Small intestine (tissue), 7 donors: Measurements from ENCODE around the gene REPS1. TPM values are rescaled to one million over a fixed set of nuclear protein-coding genes. Genes with fewer than 3 reads are reported as not detected.

ENCODE experiments used
- DNase-seq, 2 donors: peaks; one replicate each; pipeline versions ENCODE4 v3.0.0 to v3.0.0-alpha.2; 2013
- FAIRE-seq: peaks from 2 replicates; lab custom pipeline; 2012; peaks lifted over from hg19 to GRCh38; lab: Jason Lieb, UNC
- H3K27ac ChIP-seq, 3 donors: one replicate each; pipeline ENCODE4 v1.5.1; 2013; ENCODE audit warnings: low read length in 2 of 3, mild to moderate bottlenecking in 2 of 3, control low read depth in 1 of 3, inconsistent platforms in 1 of 3, low read depth in 1 of 3, moderate library complexity in 1 of 3
- H3K27me3 ChIP-seq, 3 donors: one replicate each; pipeline ENCODE4 v1.6.1; 2013; ENCODE audit warnings: low read length in 3 of 3, inconsistent platforms in 1 of 3; ENCODE audit not compliant: control insufficient read depth in 3 of 3, insufficient read depth in 3 of 3
- H3K36me3 ChIP-seq, 3 donors: one replicate each; pipeline ENCODE4 v1.6.1; 2013; ENCODE audit warnings: low read length in 3 of 3, inconsistent platforms in 1 of 3, low read depth in 1 of 3, mild to moderate bottlenecking in 1 of 3, moderate library complexity in 1 of 3; ENCODE audit not compliant: control insufficient read depth in 3 of 3, insufficient read depth in 2 of 3
- H3K4me1 ChIP-seq, 3 donors: one replicate each; pipeline ENCODE4 v1.6.1; 2013; ENCODE audit warnings: low read length in 2 of 3, inconsistent platforms in 1 of 3, low read depth in 1 of 3, mild to moderate bottlenecking in 1 of 3, moderate library complexity in 1 of 3; ENCODE audit not compliant: control insufficient read depth in 3 of 3, insufficient read depth in 2 of 3
- H3K4me3 ChIP-seq, 3 donors: one replicate each; pipeline ENCODE4 v1.5.1; 2013; ENCODE audit warnings: low read length in 3 of 3, control low read depth in 1 of 3, inconsistent platforms in 1 of 3, low read depth in 1 of 3, mild to moderate bottlenecking in 1 of 3, moderate library complexity in 1 of 3
- H3K9me3 ChIP-seq, 2 donors: one replicate each; pipeline ENCODE4 v1.6.1; 2013; ENCODE audit warnings: low read depth in 1 of 2, low read length in 1 of 2; ENCODE audit not compliant: control insufficient read depth in 2 of 2, insufficient read depth in 1 of 2
- WGBS, 3 donors: extraction: QIAGEN DNeasy Blood & Tissue Kit; methylation state at CpG; one replicate each; pipeline ENCODE4 v1.1.7; 2013; 5-methylcytosine and 5-hydroxymethylcytosine counted together
- polyA plus RNA-seq, 4 donors: library from polyadenylated mRNA; stranded (reverse) in 3 of 4; unstranded in 1 of 4; fragments of 200-250 nt in 3 of 4; fragments of 120-200 nt in 1 of 4; gene quantifications; one replicate each; pipeline versions ENCODE4 v1.2.1 to v1.2.3, GENCODE V29; 2013
- donor health status: healthy with polysubstance abuse.
- donor health status: control.
- donor health status: control.
- donor health status: Bipolar disorder and iron deficiency.
- donor health status: healthy.

The REPS1 gene
- polyA plus RNA-seq, 4 donors: 18.7 to 47.1 (median 21.8) TPM

DNA sequence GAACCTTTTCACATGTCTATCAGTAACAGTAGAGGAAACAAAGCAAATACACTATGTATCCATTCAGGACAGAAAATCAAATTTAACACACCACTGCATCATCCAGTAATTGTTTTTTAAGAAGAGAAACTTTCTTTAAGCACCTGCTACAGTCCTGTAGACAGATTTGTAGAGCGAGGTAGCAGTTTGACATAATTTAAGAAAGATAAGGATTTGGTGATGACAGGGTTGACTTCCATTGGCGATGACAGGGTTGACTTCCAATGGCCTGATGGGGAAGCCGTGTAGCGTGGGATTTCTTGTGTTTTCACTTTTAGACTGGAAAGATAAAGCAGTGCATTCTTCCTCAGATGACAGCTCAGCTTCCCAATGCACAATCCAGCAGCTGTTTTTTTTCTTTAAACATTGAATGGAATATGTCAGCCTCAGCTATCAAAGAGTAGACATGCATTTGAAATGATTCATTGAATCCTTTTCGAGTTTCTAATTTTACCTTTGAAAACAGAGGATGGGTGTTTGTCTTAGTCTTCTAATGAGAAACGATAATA is 123.6 kb downstream of the REPS1 start:
- Histone ChIP-seq H3K4me1 (no peaks in the 10 kb centered on the region), H3K4me3 (no peak overlapping the region), H3K36me3 (no peaks in the 10 kb centered on the region), H3K27ac (no peak overlapping the region), H3K9me3 (no peaks in the 10 kb centered on the region), H3K27me3 (peaks cover 0 to 2% (median 0%) of the 10 kb centered on the region in 3 donors)
- no peak for FAIRE-seq
- DNase-seq: no peak
- WGBS, 3 donors: 71 to 86% (median 81%) methylated on average over 6 of the region's 6 CpGs

GRCh38 chr6:138863321-138863720 is 124.7 kb downstream of the REPS1 start:
- FAIRE-seq: no peak
- no peaks in the 10 kb centered on the region for H3K36me3 ChIP-seq
- no peak overlapping the region for H3K27ac ChIP-seq
- H3K9me3 ChIP-seq: no peaks in the 10 kb centered on the region
- no peak overlapping the region for H3K4me3 ChIP-seq
- H3K27me3 ChIP-seq: peaks cover 0 to 2% (median 0%) of the 10 kb centered on the region in 3 donors
- H3K4me1 ChIP-seq: no peaks in the 10 kb centered on the region
- DNase-seq: no peak
- 85 to 93% (median 93%) methylated on average over 9 of the region's 9 CpGs for WGBS, 3 donors

DNA sequence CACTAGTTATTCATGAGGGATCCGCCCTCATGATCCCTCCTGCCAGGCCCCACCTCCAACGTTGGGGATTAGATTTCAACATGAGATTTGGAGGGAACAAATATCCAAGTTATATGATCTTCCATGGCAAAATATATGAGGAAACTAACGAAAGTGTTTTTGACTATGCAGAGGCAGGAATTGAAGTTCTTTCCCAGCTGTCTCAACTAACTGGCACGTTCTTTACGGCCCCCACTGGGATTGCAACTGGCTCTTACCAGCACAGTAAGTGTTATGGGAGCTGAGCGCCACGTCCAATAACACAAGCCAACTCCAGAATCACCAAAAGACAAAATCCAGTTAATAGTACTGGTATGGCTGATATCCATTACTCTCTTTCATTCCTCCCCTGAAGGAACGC is 125.6 kb downstream of the REPS1 start:
- FAIRE-seq: no peak
- 79 to 84% (median 82%) methylated on average over 8 of the region's 8 CpGs for WGBS, 3 donors

DNA sequence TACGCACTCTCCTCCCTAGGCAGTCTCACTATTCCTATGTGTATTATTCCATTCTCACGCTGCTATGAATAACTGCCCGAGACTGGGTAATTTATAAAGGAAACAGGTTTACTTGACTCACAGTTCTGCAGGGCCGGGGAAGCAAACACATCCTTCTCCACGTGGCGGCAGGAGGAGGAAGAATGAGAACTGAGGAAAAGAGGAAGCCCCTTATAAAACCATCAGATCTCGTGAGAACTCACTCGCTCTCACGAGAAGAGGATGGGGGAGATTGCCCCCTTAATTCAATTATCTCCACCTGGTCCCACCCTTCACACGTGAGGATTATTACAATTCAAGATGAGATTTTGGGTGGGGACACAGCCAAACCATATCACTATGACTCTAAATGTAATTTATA is 130.3 kb downstream of the REPS1 start:
- H3K9me3 ChIP-seq: no peaks in the 10 kb centered on the region
- H3K27me3 ChIP-seq: peaks cover 0 to 2% (median 0%) of the 10 kb centered on the region in 3 donors
- no peaks in the 10 kb centered on the region for H3K36me3 ChIP-seq
- 62 to 89% (median 82%) methylated on average over 10 of the region's 10 CpGs for WGBS, 3 donors
- no peak overlapping the region for H3K27ac ChIP-seq
- FAIRE-seq (no peak), DNase-seq (no peak)
- no peaks in the 10 kb centered on the region for H3K4me1 ChIP-seq
- H3K4me3 ChIP-seq: no peak overlapping the region

More for the DNA sequence above, 125.6 kb downstream of the REPS1 start:
- no peak overlapping the region for H3K27ac ChIP-seq
- DNase-seq: no peak
- no peaks in the 10 kb centered on the region for H3K4me1 ChIP-seq
- no peaks in the 10 kb centered on the region for H3K9me3 ChIP-seq
- peaks cover 0 to 2% (median 0%) of the 10 kb centered on the region in 3 donors for H3K27me3 ChIP-seq
- H3K4me3 ChIP-seq: no peak overlapping the region
- H3K36me3 ChIP-seq: no peaks in the 10 kb centered on the region

- WGBS, 3 donors: 82 to 89% (median 87%) methylated on average over 6 of the region's 6 CpGs
- FAIRE-seq (no peak), DNase-seq (no peak)
- Histone ChIP-seq H3K27ac (no peak overlapping the region), H3K4me3 (no peak overlapping the region), H3K9me3 (no peaks in the 10 kb centered on the region), H3K4me1 (no peaks in the 10 kb centered on the region), H3K27me3 (no peaks in the 10 kb centered on the region), H3K36me3 (no peaks in the 10 kb centered on the region)
These were observed 131.4 kb downstream of the REPS1 start for GRCh38 chr6:138856654-138857053.

Other genes with a start within 250 kb of the REPS1 start
- gene CCDC28A, start 214.5 kb downstream of the REPS1 start, polyA plus RNA-seq: 10 to 100 TPM; 24.1 to 59.5 (median 36.9) TPM
- gene ECT2L, start 192.2 kb downstream of the REPS1 start, polyA plus RNA-seq: under 1 TPM in 1 of 4 donors, not detected in 3; 0.16 TPM
- gene ABRACL, start 40.5 kb upstream of the REPS1 start, polyA plus RNA-seq: 100 to 1,000 TPM; 106 to 227 (median 147) TPM
- 10 to 100 TPM; 11.6 to 33.9 (median 17.0) TPM for gene HECA, start 146.8 kb upstream of the REPS1 start, polyA plus RNA-seq